Stimulated activated CD4-positive, alpha-beta T cell treated with anti-CD3 and anti-CD28 coated beads, Interleukin-2, amount 100 ng/mL, for 48 hours (primary cell): ENCODE results near the gene RIPPLY3.
"Not testable (repeated sequence)": the region's sequence is repeated elsewhere in the genome, so short reads cannot be mapped to it uniquely, and the experiment has no call there.

Source experiments
- DNase-seq, 2 donors: peaks; one replicate each; pipeline ENCODE4 v3.0.0-alpha.2; 2020

RIPPLY3 gene

DNA sequence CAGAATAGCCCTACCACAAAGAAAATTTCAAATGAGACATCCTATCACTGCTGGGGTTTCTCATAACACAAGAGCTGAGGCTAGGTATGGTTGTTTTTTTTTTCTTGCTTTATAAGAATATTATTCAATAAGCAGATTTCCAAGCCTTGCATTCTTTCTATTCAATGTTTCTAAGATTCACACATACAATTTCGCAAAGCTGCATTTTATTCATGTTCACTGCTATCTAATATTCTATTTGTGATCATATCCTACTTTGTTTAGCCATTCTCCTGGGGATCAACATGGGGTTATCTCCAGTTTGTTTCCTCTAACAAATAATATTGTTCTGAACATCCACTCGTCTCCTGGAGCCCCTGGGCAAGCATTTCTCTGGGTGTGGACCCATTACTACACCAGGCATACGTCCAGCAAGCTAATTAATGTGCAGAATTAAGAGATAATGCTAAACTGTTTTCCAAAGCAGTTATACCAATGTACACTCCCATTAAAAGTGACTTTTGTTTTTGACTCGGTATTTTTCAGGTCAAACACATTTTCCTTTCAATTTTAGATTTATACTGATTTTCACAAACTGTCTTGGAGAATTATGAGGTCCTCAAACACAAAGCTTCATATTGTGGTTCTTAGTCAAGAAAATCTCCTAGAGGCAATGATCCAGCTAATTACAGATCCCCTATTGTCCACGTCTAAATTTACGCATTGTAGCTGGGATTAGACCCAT lies 24.4 kb upstream of the RIPPLY3 start:
- DNase-seq = no peak

- no peak for DNase-seq
Observed at GRCh38 chr21:36985751-36986594, 20.5 kb upstream of the RIPPLY3 start.

DNA sequence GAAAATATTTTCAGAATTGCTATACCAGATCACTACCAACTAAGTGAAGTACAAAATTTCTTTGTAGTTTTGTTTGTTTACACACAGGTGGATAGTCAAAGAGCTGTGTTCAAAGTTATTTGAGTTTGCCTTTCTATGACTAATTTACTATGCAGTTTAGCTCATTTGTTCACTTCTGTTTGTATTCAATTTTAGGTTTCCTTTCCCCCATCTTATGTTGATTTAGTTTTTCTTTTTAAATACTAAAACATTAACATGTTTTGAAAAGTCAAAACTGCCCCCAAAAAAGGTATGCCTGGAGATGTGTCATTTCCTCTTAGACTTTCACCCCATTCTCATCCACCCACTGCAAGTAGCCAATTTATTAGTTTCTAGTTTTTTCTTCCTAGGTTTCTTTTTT lies 18.7 kb upstream of the RIPPLY3 start:
- no peak for DNase-seq

- no peak for DNase-seq
Observed at GRCh38 chr21:36988536-36988935, 18.0 kb upstream of the RIPPLY3 start.

DNA sequence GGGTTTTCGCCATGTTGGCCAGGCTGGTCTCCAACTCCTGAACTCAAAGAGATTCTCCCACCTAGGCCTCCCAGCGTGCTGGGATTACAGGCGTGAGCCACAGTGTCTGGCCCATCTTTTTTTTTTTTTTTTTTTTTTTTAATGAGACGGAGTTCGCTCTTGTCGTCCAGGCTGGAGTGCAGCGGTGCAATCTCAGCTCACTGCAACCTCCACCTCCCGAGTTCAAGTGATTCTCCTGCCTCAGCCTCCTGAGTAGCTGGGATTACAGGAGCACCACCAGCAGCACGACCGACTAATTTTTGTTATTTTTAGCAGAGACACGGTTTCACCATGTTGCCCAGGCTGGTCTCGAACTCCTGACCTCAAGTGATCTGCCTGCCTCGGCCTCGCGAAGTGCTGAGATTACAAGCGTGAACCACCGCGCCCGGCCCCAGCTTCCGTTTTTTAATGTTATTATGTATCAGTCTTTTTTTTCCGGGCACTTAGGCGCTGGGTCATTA lies 17.3 kb upstream of the RIPPLY3 start:
- not testable (repeated sequence) for DNase-seq

DNA sequence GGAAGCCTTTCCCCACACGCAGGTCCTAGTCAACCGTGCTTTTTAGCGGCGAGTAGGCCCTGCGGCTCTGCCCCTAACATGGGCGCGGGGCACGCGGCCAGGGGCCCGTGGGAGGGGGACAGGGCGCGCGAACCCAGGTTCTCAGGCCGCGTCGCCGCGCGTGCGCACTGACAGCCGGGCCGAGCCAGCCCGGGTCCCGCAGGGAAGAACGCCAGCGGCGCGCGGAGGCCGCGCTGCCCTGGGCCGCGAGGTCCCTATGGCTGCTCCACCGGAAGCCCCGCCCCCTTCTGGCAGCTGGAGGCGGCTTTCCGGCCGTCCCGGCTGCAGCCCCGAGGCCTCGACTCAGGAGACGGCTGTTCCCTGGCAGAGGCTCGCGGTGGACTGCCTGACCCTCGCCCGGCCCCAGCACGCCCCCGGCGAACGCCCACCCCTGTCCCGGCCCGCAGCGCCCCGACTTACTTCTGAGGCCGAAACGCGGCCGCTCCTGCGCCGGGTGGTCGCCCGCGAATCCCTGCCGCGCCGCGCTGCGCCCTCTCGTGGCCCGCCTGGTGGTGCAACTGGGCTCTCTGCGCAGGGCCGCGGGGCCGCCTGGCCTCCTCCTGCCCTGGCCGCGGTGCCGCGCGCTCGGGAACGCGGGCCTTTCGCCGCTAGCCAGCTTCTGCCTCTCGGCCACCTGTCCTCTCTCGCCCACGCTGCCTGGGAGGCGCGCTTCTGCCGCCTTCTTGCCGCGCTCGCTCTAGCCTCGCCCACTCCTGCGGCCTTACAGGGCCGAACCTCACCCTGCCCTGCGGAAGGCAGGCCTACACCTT lies 16.6 kb upstream of the RIPPLY3 start:
- peak; percentile 81 to 90 for DNase-seq

DNA sequence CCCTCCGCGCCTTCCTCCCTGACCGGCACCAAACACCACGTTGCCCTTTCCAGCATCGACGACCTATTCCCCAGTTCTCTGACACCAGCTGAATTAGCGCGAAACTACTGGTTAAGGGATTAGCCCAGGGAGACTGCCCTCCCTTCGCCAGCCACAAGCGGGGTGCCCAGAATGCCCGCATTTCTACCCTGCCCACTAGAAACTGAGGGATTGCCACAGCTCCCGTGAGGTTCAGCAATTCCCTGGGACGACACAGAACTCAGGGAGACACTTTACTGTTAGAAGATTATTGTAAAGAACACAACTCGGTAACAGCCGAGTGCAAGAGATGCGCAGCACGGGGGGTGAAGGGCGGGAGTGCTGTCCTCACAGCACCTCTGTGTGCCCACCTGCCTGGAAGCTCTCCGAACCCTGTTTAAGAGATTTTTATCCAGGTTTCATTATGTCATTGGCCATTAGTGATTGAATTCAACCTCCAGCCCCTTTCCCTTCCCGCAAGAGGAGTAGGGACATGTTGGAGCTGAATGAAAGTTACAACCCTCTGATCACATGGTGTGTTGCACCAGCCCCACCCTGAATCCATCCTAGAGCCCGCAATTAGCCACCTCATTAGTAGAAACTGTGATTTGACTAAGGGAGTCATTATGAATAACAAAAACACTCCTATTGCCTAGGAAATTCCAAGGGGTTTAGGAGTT lies 15.8 kb upstream of the RIPPLY3 start:
- no peak for DNase-seq

DNA sequence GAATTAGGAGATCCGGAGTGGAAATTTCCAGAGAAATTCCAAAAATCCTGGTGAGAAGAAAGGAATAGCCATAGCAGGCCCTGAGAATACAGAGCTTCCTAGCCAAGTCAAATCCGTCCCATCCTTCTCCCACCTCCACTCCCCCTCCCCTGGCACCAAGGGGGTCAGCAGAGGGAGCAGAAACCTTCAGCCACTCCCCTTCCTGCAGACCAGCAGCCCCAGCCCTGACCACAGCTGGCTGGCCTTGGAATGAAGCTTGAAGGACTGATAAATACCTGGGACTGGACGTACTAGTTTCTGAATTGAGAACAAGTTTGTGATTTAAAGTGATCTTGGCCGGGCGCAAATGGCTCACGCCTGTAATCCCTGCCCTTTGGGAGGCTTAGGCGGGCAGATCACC lies 13.8 kb upstream of the RIPPLY3 start:
- no peak for DNase-seq

DNA sequence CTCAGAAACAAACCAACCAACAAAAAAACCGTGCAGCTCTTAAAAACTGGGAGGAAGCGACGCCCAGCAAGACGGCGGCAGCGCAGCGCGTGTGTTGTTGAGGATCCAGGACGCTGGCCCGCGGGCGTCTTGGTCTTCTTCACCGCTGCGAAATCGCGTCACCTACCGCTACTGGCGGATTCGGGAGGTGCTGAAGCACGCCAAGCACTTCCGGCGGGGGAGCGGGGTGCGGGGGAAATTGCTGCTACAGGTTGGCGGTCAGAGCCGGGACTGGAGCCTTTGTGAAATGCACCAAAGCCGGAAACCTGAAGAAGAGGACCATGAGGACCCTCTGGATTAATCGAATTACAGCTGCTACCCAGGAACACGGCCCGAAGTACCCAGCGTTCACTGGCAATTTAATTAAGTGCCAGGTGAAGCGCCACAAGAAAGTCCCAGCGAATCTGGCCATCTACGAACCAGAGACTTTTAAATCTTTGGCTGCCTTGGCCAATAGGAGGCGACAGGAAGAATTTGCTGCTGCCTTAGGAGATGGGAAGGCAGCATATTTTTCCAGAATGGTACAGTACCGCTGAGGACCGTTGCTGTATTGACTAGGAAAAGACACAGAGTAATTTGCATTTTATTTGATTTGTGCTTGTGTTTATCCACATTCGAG lies 11.9 kb upstream of the RIPPLY3 start:
- peak; percentile 20 to 31 for DNase-seq

DNA sequence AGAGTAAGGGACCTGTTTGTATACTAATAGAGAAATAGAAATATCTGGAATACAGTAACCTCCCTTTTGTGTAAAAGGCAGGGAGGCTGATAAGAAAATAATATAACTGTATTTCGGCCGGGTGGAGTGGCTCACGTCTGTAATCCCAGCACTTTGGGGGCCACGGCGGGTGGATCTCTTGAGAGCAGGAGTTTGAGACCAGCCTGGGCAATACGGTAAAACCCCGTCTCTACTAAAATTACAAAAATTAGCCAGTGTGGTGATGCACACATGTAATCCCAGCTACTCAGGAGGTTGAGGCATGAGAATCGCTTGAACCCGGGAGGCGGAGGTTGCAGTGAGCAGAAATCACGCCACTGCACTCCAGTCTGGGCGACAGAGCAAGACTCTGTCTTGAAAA lies 11.2 kb upstream of the RIPPLY3 start:
- not testable (repeated sequence) for DNase-seq

GRCh38 chr21:36999131-36999898 lies 7.2 kb upstream of the RIPPLY3 start:
- DNase-seq = no peak

GRCh38 chr21:37000381-37000780 lies 6.1 kb upstream of the RIPPLY3 start:
- DNase-seq = no peak

DNA sequence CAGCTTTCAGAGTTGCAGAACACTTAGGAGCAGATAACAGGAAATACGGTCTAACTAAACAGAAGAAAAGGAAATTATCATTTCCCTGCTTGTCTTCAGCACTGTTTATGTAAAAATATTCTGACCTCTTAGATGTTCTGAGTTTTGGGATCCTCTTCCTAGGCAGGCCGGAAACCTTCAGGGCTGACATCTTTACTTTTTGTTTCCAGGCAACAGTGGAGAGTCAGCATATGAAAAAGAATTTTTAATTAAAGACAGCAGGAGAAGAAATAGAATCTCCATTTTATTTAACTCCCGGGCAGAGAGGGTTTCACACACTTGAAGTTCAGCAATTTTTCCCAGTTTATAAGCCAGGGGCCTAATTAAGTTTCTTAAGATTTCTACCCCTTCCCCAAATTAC lies 5.1 kb upstream of the RIPPLY3 start:
- no peak for DNase-seq

DNA sequence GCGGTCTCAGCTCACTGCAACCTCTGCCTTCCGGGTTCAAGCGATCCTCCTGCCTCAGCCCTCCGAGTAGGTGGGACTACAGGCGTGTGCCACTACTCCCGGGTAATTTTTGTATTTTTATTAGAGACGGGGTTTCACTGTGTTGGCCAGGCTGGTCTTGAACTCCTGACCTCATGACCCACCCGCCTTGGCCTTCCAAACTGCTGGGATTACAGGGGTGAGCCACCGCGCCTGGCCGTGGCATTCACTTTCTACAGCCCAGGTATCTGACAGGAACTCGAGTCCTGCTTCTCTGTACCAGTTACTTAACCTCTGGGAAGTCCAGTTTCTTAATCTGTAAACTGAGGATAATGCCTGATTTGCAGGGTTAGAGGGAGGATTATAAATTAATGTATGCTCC lies 3.7 kb upstream of the RIPPLY3 start:
- not testable (repeated sequence) for DNase-seq

GRCh38 chr21:37003917-37004316 lies 2.6 kb upstream of the RIPPLY3 start:
- DNase-seq = not testable (repeated sequence)

DNA sequence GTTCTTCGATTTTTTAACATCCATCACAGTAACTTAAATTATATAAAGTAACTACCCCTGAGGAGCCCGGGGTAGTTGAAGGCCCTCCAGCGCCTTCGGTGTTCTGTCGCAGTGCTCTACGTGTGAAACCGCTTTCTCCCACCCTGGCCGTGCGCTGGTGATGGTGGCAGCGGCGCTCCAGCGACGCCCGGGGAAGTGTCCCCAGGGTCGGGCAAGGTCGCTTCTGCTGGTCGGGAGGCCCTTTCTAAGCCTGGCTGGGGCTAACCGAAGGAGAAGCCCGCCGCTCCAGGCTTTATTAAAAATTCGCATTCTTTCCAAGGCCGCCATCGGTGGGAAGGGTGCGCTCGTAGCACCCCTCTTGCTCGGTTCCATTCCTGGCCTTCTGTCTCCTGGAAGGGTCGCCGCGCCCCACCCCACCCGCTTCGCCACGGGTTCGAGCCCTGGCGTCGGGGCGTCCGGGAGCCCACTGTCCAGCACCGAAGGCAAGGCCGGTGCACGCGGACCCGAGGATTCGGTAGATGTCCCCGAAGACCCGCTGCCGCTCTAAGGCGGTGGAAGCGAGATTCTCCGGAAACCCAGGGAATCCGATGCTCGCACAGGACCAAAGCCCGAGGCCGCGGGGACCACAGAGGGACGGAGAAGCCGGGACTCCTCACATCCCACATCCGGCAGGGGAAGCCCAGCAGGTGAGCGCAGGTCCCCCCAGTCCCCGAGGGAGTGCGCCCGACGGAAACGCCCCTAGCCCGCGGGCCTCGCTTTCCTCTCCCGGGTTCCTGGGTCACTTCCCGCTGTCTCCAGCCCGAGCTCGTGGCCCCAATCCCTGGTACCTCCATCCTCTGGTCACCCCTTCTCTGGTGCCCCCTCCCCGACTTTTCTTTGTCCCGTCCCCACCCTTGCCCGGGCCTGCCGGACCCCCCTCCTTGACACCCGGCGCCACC lies 685 bp upstream of the RIPPLY3 start:
- DNase-seq = no peak

DNA sequence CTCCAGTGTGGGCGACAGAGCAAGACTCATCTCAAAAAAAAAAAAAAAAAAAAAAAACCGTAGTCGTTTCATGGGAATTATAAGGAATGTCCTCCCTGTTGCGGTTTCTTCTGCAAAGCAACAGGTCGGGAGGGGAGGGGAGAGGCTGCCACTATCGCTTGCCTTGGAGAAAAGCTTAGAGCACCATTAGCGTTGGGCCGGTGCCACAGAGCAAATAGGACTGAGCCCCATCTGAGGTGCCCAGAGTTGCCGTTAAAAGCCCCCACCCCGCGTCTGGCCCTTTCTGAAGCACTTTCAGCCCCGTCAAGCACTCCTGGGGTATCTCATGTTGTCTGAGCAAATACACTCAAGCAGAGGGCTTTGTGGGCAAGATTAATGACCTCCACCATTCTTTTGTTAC lies 2.2 kb downstream of the RIPPLY3 start:
- no peak for DNase-seq

DNA sequence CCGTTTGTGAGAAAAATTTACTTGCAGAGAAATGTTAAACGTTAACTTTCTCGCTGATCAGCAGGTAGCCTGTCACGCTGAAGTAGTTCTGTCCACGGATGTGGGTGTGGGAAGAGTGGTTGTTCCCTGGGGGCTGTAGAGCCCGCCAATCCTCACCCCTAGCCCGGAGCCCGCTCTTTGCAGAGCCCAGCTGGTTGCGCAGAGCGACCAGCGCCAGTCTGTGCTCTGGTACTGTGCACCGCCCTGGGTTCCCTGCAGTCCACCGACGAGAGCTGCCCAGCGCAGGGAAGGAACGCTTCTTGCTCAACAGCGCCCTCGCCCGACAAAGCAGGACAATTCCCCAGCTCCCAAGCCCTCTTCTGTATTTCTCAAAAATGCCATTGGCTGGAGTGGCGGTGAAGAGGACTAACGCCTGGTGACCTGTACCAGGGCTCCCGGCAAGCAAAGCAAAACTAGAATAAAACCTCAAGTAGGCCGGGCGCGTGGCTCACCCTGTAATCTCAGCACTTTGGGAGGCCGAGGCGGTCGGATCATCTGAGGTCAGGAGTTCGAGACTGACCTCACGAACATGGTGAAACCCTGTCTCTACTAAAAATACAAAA lies 3.3 kb downstream of the RIPPLY3 start:
- peak; percentile 78 to 85 for DNase-seq

DNA sequence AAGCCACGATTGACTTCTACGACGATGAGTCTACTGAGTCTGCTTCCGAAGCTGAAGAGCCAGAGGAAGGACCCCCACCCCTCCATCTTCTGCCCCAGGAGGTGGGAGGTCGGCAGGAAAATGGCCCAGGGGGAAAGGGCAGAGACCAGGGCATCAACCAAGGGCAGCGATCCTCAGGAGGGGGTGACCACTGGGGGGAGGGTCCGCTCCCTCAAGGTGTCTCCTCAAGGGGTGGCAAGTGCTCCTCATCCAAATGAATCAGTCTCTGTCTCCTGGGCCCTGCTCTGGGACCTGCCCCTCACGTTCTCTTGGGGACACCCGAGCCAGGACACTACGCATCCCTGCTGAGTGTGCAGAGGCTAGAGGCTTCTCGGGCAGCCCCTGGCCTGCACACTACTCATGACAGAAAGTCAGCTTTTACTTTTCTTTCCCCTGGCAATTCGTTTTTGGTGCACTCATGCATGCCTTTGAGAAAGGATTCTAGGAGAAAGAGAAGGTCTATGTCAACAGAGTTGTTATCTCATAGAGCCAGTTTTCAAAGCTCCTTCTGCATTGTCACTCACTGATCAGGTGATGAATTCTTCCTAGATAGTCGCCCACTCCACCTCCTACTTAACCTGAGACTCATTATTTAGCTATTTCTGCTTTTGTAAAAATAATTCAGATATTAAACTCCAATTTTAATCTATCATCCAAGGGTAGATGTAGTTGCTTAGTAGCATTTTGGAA lies 11.6 kb downstream of the RIPPLY3 start:
- no peak for DNase-seq
